Transverse colon (tissue), 4 donors: ENCODE data around the gene HSF2BP.

Experiments
- POLR2AphosphoS5 ChIP-seq, 3 donors: sonication (generic); formaldehyde crosslinking; IDR thresholded peaks; one replicate each; pipeline ENCODE4 v1.6.1; 2016; ENCODE audit warnings: antibody characterized with exemption in 3 of 3
- TF ChIP-seq, protein P1 (sequence below), 5 experiments: fragments of 200-600 bp in 3 of 5; fragments of 450-650 bp in 2 of 5; sonication (generic) in 3 of 5; IDR thresholded peaks; 1 replicate in 2 of 5; 2 replicates in 3 of 5; pipeline ENCODE4 v1.5.1; 2016 to 2017; ENCODE audit warnings: antibody characterized with exemption in 5 of 5, inconsistent platforms in 3 of 5, mild to moderate bottlenecking in 2 of 5, moderate library complexity in 1 of 5

- TF ChIP-seq, protein P1, sequence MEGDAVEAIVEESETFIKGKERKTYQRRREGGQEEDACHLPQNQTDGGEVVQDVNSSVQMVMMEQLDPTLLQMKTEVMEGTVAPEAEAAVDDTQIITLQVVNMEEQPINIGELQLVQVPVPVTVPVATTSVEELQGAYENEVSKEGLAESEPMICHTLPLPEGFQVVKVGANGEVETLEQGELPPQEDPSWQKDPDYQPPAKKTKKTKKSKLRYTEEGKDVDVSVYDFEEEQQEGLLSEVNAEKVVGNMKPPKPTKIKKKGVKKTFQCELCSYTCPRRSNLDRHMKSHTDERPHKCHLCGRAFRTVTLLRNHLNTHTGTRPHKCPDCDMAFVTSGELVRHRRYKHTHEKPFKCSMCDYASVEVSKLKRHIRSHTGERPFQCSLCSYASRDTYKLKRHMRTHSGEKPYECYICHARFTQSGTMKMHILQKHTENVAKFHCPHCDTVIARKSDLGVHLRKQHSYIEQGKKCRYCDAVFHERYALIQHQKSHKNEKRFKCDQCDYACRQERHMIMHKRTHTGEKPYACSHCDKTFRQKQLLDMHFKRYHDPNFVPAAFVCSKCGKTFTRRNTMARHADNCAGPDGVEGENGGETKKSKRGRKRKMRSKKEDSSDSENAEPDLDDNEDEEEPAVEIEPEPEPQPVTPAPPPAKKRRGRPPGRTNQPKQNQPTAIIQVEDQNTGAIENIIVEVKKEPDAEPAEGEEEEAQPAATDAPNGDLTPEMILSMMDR (IDR thresholded peaks at IDR 0.05) = no peak
- TF ChIP-seq POLR2AphosphoS5 (IDR thresholded peaks at IDR 0.05) = no peak
Observed at GRCh38 chr21:43687566-43688399, 28.5 kb upstream of the HSF2BP start.
